ENCODE results near the gene BPIFA3.
A peak's percentile ranks its signal among the peaks of the same experiment; 100 is the strongest.

Gene BPIFA3

DNA sequence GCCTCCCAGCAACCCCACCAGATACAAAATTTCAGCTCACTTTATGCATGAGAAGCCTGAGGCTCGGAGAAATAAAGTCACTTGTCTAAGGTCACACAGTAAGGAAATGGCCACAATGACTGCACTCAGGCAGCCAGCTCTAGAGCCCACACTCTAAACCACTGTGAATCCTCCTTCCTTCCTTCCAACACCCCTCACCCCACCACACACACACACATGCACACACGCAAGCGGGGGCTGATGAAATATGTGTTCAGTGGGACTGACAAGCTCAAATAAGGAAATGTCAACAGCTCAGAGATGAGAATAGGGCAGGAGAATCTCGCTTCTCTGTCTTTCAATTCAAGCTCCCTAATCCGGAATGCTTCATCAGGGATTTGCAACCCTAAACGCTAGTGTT lies 12.7 kb downstream of the BPIFA3 start:
- DNase-seq = no peak

DNA sequence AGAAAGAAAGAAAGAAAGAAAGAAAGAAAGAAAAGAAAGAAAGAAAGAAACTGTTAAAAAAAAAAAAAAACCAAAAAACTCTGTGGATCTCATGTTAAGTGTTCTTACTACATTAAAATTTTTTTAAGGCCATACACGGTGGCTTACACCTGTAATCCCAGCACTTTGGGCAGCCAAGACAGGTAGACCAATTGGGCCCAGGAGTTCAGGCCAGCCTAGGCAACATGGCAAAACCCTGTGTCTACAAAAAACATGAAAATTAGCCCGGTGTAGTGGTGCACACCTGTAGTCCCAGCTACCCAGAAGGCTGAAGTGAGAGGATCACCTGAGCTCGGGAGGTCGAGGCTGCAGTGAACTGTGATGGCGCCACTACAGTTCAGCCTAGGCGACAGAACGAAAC lies 14.1 kb downstream of the BPIFA3 start:
- DNase-seq = no peak

DNA sequence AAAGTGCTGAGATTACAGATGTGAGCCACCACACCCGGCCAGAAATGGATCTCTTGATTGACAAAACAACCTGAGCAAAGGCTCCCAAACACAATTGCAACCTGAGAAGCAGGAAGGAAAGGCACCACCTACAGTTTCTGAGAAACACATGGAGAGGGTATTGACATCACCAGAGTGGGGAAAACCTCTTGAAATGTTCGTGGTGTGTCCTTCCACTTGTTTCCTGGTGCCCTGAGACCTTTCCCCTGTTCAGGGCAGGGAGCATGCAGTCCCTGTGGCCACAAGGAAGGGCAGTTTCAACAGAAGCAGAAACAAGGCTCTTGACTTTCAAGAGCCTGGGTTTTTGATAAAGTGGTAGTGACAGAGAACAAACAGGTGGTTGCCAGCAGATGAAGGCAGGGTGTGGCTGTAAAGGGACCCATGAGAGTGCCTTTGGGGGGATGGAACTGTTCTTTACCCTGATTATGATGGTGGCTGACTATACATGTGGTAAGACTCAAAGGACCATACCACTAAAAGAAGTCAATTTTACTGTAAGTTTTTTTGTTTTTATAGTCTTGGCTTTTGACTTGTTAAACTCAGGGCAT lies 15.4 kb downstream of the BPIFA3 start:
- DNase-seq = no peak

DNA sequence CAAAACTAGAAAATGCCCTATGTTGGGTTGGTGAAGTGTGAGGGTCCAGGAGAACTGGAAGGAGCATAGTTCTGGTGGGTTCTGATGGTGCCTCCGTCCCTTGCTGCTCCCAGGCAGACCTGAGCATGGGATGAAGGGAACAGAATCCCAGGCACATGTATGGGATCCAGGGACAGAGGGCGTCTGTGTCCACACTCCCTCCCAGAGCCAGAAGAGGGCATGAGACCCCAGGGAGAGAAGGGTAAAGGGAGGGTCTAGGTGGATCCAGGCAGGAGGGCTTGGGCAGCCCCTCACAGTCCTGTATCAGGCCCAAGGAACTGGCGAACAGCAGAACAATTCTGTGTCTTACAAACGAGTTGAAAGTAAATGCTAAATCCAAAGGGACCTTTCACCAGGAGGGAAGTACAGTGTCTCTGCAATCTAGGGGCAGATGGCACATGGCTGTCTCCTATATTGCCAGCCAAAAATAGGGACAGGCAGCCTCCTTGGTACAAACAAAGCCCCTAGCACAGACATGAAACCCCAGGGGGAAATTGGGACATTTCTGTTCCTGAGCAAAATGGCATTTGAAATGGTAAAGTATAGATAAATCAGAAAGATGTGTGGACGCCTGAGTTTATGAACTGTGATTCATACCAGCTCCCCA lies 16.1 kb downstream of the BPIFA3 start:
- no peak for DNase-seq

DNA sequence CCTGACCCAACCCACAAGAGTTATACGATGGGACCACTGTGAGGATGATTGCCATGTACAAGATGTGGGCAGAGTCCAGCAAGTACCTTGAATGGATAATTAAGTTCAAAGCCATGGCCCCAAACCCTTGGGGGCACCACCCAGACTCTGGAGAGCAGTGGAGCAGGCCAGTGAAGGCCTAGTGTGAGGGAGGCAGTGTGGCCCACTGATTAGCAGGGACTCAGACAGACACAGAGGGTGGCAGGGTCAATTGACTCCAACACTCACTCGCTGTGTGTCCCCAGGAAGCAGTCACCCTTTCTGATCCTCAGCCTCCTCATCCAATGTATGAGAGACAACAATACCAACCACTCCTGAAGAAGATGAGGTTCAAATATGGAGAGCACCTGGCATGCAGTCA lies 16.9 kb downstream of the BPIFA3 start:
- no peak for DNase-seq

DNA sequence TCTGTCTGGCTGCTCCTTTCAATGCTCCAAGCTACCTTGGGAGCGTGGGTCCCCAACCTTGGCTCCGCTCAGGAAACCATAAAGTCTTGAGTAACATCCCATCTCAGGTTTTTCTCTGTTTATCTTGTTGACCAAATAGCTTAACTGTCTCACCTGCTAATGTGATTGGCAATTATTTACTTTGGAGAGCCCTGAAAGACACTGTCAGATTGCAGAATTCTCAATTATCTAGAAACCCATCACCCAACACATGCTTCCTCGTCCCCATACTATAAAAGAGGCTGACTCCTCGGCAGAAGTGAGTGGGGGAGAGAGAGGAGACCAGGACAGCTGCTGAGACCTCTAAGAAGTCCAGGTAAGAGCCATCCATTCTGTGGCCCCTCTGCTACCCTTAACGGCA lies 18.5 kb downstream of the BPIFA3 start, which contains the start of gene BPIFA1:
TSS of gene BPIFA1 (plus strand) at position 301 of the 400 bp plus-strand sequence. CDS start 1,716 bp downstream, outside the sequence.
- DNase-seq = no peak

DNA sequence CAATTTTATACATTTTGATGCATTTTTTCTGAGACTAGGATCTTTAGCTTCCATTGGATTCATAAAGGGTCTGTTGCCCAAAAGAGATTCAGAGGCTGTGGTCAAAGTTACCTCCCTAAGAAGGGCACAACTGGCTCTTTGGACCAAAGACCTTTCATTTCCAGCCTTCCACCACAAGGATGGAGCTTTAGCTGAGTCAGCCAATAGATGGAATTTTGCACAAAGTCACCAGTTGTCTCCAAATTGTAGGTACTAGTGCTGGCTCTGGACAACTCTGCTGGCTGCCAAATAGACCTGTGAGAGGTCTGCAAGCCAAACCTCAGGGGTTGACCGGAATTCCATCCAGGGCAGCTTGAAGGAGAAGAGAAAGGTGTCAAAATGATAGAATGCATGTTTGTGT lies 19.2 kb downstream of the BPIFA3 start:
- no peak for DNase-seq

DNA sequence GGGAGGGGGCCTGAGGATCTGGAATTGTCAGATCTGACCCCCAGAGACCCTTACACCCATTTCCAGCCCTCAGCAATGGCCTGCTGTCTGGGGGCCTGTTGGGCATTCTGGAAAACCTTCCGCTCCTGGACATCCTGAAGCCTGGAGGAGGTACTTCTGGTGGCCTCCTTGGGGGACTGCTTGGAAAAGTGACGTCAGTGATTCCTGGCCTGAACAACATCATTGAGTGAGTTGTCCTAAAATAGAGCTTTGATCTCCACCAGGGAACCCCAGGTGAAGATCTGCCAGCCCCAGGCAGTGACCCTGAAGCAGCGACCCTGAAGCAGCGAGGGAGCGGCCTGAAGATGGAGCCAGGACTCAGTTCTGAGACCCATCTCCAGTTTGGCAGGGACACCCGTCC lies 20.8 kb downstream of the BPIFA3 start:
- DNase-seq = no peak

DNA sequence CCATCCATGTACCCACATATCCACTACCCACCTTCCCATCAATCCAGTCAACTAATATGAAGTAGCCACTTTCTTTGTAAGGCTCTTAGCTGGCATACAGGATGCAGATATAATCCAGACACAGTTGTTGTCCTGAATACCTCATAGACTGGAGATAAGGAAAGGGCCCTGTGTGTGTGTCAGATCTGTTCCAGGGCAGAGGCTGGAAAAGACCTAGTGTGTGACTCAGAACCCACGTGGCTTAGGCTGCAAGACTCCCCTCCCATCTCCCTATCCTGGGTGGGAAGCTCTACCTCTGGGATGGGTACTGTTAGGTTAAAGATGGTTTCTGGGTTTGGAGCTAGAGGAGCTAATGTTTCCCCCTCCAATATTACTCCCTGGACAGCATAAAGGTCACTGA lies 22.3 kb downstream of the BPIFA3 start:
- DNase-seq = no peak

DNA sequence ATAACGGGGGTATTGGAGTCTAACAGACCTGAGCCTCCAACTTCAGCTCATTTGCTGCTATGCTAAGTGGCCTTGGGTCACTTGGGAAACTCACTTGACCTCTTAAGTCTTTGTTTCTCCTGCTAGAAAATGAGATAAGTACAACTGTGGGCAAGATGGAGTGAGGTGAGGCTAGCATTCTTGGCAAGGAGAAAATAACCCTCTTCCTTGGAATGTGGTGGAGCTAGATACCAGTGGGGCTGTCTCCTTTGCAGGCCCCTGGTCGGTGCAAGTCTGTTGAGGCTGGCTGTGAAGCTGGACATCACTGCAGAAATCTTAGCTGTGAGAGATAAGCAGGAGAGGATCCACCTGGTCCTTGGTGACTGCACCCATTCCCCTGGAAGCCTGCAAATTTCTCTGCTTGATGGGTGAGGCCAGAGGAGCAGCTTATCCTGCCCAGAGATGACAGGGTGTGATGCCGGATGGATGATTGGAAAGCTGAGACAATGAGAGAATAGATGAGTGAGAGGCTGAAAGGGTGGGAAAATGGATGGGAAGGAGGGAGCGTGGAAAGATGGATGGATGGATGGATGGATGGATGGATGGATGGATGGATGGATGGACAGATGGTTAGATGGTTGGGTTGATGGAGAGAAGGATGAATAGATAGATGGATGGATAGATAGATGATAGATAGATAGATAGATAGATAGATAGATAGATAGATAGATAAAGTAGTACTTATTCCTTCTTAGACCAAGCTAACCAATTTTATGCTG lies 23.0 kb downstream of the BPIFA3 start:
- DNase-seq = no peak

DNA sequence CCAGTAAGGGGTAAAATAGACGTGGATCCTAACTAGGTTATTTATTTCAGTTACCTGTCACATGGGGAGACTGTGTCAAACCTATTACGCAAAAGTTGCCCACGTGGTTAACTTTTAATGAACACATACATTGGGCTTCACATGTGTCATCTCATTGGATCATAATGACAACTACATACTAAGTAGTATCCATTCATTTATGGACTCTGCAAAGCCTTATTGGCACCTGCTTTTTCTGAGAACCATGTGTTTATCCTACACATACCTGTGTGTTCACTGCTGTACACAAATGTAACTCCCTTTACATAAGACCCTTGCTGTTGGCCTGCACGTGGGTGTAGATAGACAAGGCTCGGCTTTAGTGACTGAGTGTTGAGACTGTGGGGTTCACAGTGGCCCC lies 23.8 kb downstream of the BPIFA3 start:
- DNase-seq = no peak

DNA sequence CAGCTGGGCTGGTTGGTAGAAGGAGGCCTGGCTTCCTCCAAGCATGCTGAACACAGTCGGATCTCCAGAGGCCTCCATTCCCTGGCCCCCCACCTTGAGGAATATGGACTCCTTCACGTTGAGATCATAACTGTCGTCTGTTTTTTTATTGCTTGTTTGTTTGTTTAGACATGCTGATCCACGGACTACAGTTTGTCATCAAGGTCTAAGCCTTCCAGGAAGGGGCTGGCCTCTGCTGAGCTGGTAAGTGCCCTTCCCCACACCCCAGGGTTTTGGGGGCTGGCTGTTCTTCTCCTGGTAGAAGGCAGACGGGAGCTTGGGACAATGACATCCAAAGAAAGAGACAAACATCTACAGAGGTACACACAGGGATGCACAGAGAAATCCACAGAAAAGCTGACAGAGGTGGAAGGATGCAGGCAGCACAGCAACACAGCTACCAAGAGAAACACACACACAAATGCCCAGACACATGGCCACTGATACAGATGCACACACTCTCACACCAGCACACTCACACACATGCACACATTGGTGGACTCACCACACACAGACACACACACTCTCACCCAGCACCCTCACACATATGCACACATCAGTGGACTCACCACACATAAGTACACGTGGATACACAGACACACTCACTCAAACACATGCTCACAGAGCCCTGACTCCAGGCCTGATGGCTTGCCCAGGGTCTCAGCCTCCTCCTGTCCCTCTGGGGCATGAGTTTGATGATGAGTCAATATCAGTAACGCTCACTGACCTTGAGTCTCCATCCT lies 25.4 kb downstream of the BPIFA3 start:
- DNase-seq = no peak

DNA sequence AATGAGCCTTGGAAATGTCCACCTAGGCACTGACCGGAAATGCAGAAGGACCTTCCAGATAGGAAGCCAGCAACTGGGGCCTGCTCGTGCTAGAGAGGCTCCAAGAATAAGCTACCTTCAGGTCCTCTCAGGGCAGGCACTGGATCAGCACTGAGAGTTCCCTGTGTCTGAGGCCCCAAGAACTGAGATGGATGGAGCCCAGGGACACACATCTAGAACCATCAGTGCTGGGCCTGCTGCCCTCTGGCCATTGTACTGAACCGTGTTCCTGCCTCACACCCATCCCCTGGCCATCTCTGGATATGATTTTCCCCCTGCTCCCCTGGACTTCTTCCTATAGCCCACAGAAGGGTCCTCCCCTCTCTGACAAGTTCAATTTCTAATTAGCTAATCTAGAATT lies 28.9 kb downstream of the BPIFA3 start:
- no peak for DNase-seq

DNA sequence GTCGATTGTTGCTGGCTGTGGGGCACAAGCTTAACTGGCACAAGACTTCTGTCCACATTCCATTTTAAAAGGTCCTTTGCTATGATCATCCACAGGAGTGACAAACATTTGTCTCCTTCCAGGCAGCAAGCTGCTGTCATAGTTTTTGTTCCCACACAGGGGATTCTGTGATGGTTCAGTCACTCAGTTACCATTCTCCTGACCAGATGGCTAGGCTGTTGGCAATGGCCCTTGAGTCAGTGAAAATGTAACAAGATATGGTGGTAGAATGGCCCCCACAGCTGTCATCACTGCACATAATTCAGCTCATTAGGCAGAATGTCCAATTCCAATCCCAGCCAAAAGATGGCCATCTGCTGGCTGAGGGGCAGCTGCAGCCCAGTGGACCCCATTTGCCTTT lies 32.3 kb downstream of the BPIFA3 start:
- no peak for DNase-seq

DNA sequence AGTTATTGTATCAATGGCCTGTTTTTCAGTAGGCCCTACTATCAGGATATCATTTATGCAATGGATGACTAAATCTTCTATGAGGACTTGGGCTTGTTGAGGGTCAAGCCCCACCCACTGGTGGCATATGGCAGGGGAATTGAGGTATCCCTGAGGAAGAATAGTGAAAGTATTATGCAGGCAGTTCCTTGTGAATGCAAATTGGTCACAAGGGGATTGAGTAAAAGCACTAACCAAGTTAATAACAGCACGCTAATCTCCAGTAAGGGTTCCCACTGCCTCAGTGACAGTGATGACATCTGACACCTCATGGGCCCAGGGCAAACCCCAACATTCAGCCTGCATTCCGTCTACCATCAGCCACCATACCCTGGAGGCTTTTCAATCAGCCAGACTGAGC lies 33.5 kb downstream of the BPIFA3 start:
- DNase-seq = no peak

DNA sequence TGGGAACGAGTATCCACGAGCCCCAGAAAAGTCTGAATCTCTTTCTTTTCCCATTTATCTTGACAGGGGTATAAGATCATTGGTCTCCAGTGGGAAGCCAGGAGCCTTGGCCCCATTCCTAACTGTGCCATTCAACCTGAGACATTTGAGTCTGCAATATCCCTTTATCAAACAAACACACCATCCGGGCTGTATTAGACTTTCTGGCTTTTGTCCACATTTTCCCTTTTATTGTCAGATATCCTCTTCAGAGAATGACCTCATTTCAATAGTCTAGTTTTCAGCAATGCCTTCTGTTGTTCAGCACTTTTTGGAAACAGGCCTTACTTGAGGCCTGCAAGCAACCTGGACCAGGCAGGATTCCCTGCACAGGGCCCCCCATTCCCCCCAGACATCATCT lies 34.3 kb downstream of the BPIFA3 start:
- DNase-seq = no peak

DNA sequence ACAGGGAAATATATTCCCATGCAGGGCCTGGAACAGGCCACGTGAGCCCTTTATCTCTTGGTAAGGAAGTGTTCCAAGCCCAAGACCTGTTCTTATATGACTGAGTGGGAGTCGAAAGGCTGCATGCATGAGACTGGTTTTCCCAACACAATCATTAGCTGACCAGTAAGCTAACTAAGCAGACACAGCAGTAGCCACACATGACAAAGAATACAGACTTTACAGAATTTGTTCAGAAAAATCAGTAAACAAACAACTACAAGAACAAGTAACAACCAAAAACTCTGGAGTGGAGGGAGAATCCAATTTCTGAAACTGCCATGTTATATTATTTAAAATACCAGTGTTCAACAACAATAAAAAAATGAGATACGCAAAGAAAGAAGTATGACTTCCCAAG lies 35.3 kb downstream of the BPIFA3 start:
- DNase-seq = no peak

DNA sequence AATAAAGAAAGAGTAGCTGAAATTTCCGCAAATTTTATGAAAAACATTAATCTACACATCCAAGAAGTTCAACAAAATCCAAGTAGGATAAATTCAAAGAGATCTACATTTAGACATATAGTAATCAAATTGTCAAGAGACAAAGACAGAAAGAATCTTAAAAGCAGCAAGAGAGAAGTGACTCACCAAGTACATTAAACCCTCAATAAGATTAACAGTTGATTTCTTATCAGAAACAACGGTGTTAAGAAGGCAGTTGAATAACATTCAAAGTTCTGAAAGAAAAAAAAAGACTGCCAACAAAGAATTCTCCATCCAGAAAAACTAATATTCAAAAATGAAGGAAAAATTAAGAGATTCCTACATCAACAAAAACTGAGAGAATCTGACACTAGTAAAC lies 37.9 kb downstream of the BPIFA3 start:
- no peak for DNase-seq

DNA sequence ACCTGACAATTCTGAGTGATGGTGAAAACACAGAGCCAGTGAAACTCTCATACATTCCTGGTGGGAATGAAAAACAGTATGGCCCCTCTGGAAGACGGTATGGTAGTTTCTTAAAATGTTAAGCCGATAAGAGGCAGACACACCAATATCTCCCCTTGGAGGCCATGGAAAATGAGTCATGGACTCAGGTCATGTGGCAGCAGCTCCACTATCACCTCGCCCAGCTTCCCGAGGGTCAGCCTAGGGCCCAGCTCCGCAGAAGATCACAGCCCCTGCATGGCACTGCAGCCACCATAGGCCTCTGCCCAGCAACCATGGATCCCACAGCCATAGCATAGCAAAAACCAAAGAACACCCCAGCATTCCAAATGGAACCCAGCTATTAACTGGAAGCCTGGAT lies 40.1 kb downstream of the BPIFA3 start:
- no peak for DNase-seq

DNA sequence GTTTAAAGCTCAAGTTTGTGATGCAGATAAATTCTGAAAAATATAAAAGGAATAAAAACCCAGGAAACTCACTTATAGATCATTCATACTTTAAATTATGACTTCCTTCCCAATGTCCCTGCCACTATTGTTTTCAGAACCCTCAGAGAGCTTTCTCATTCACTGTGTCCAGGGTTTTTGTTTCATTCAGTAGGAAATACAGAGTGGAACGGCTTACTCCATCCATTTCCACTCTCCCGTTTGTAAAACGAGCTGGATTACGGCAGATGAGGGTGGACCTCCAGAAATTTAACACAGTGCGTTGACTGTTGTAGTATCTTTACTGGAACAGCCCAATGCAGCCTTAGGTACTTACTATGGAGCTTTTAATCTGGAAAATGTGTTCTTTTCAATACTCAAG lies 42.2 kb downstream of the BPIFA3 start:
- DNase-seq = no peak

DNA sequence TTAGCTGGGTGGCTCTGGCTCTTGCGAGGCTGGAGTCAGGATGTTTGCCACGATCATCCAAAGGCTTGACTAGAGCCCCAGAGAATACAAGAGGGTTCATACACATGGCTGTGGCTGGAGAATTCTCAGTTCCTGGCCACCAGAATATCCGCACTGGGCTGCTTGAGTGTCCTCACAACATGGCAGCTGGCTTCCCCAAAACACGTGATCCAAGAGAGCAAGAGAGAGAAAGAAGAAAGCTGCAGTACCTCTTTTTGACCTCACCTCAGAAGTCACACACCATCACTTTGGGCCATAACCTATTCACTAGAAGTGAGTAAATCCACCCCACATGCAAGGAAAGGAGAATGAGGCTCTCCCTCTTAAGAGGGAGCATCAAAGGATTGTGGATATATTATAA lies 44.3 kb downstream of the BPIFA3 start:
- no peak for DNase-seq

DNA sequence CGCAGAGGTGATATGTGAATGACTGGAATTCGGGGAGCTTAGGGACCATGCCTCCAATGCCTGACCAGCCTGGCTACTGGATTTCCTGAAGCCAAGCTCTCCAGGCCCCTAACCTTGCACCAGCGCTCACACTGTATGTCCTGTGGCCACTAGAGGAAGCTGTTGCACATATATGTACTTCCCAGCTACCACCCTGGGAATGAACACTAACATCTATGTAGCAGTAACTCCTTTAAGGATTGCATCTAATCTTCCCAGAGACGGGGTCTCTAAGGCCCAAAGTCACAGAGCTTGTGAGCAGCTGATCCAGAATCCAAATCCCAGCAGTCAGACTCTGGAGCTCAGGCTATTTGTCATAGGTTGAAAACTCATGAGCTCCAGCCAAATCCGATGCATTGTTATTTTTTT lies 45.5 kb downstream of the BPIFA3 start:
- peak; percentile 7 for DNase-seq

DNA sequence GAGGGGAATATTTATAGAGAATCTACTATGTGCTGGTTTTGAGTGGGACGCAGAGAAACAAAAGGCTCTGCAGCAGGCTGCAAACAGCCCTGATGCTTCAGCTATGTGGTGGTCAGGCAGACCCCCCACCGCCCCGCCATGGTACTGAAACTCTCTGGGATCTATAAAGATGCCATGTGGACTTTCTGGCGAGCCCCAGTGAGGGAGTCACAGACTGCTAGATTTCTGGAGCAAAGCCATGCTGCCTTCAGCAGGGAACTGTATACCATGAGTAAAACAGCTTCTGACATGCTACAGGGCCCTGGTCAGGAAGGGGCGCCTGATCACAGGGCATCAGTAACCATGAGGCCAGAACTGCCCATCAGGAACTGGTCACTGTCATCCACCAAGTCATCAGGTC lies 46.6 kb downstream of the BPIFA3 start:
- DNase-seq = no peak

DNA sequence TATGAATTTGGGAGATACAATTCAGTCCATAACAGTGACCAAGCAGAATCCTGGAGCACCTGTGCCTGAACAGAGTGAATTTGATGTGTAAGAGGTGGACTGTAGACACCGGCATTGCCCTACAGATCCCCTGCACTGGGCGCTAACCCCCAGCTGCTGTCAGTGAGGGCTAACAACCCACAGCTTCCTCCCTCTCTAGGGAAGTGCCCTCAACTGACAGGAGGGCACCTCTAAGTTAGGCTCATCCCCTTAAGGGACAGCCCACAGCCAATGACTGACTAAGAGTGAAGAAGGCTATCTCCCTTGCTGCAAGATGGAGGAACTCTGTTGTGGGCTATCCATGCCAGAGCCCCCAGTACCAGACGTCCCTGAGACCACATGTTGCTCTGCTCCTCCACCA lies 50.5 kb downstream of the BPIFA3 start:
- no peak for DNase-seq
